ENCODE measurements around the gene SUV39H2. TPM values are rescaled to one million over a fixed set of nuclear protein-coding genes. Genes with fewer than 3 reads are reported as not detected.

SUV39H2 gene
- total and polyA plus RNA-seq, 4 donors: 2.6 to 7.7 (median 5.4) TPM

- peaks cover 29 to 66% (median 42%) of the 10 kb centered on the region in 4 donors for H3K36me3 ChIP-seq (ENCODE audit: control insufficient read depth in 4 of 4, insufficient read depth in 4 of 4, low read length in 4 of 4)
- no peak overlapping the region for H3K4me3 ChIP-seq
- no peak overlapping the region for H3K9ac ChIP-seq (ENCODE audit: insufficient read depth in 1 of 2, low read length in 2 of 2)
- ATAC-seq (ENCODE audit: insufficient read depth, low FRiP score) (no peak), DNase-seq (no peak)
- H3K4me1 ChIP-seq (ENCODE audit: control insufficient read depth in 5 of 5, insufficient read depth in 5 of 5, low read length in 5 of 5): no peaks in the 10 kb centered on the region
- H3K9me3 ChIP-seq (ENCODE audit: control insufficient read depth in 4 of 4, insufficient read depth in 3 of 4, low read length in 3 of 4): peaks cover 0 to 22% (median 3%) of the 10 kb centered on the region in 4 donors
- no peak for TF ChIP-seq CTCF (IDR thresholded peaks at IDR 0.05; ENCODE audit: control extremely low read depth, extremely low read depth)
- H3K27me3 ChIP-seq (ENCODE audit: control insufficient read depth in 3 of 3, insufficient read depth in 3 of 3, low read length in 2 of 3): no peaks in the 10 kb centered on the region
- 97 to 99% methylated on average over 3 of the region's 3 CpGs for WGBS, 2 donors
- no peak overlapping the region for H3K27ac ChIP-seq (ENCODE audit: low read depth in 1 of 2, low read length in 1 of 2)
Measured at GRCh38 chr10:14917827-14918226, 39.2 kb downstream of the SUV39H2 start.

- Histone ChIP-seq H3K36me3 (ENCODE audit: control insufficient read depth in 4 of 4, insufficient read depth in 4 of 4, low read length in 4 of 4) (peaks cover 29 to 59% (median 46%) of the 10 kb centered on the region in 4 donors), H3K4me3 (no peak overlapping the region), H3K9ac (ENCODE audit: insufficient read depth in 1 of 2, low read length in 2 of 2) (no peak overlapping the region), H3K9me3 (ENCODE audit: control insufficient read depth in 4 of 4, insufficient read depth in 3 of 4, low read length in 3 of 4) (peaks cover 0 to 22% (median 3%) of the 10 kb centered on the region in 4 donors), H3K27me3 (ENCODE audit: control insufficient read depth in 3 of 3, insufficient read depth in 3 of 3, low read length in 2 of 3) (no peaks in the 10 kb centered on the region), H3K27ac (ENCODE audit: low read depth in 1 of 2, low read length in 1 of 2) (no peak overlapping the region), H3K4me1 (ENCODE audit: control insufficient read depth in 5 of 5, insufficient read depth in 5 of 5, low read length in 5 of 5) (no peaks in the 10 kb centered on the region)
- 90 to 98% methylated on average over 3 of the region's 3 CpGs for WGBS, 2 donors
- TF ChIP-seq CTCF (IDR thresholded peaks at IDR 0.05; ENCODE audit: control extremely low read depth, extremely low read depth): no peak
- no peak for ATAC-seq (ENCODE audit: insufficient read depth, low FRiP score)
- DNase-seq: no peak
Measured at GRCh38 chr10:14918964-14919363, 40.3 kb downstream of the SUV39H2 start.

- Histone ChIP-seq H3K4me3 (no peak overlapping the region), H3K9me3 (ENCODE audit: control insufficient read depth in 4 of 4, insufficient read depth in 3 of 4, low read length in 3 of 4) (no peaks in the 10 kb centered on the region), H3K27ac (ENCODE audit: low read depth in 1 of 2, low read length in 1 of 2) (no peak overlapping the region), H3K4me1 (ENCODE audit: control insufficient read depth in 5 of 5, insufficient read depth in 5 of 5, low read length in 5 of 5) (no peaks in the 10 kb centered on the region), H3K36me3 (ENCODE audit: control insufficient read depth in 4 of 4, insufficient read depth in 4 of 4, low read length in 4 of 4) (peaks cover 41 to 49% (median 45%) of the 10 kb centered on the region in 4 donors), H3K27me3 (ENCODE audit: control insufficient read depth in 3 of 3, insufficient read depth in 3 of 3, low read length in 2 of 3) (no peaks in the 10 kb centered on the region), H3K9ac (ENCODE audit: insufficient read depth in 1 of 2, low read length in 2 of 2) (no peak overlapping the region)
- WGBS, 2 donors: 97% methylated on average over 7 of the region's 7 CpGs
- no peak for TF ChIP-seq CTCF (IDR thresholded peaks at IDR 0.05; ENCODE audit: control extremely low read depth, extremely low read depth)
- DNase-seq (no peak), ATAC-seq (ENCODE audit: insufficient read depth, low FRiP score) (no peak)
Measured at GRCh38 chr10:14924013-14924412, 45.3 kb downstream of the SUV39H2 start.

DNA sequence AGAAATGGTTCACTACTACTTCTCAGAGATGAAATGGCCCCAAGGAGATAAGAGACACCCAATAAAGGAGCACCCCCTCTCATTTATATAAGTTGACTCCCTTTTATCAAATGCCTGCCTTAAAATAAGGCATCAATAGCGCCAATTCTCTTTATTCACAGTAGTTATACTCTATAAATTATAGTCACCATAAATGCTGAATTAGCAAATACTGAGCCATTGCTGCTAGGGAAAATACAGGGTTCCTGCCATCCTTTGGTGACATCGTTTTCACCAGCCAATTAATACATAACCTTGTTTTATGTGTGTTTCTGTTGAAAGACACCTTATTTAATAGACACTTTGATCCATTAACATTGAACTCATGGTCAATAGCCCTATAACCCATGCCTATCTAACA, 46.6 kb downstream of the SUV39H2 start:
- Histone ChIP-seq H3K27me3 (ENCODE audit: control insufficient read depth in 3 of 3, insufficient read depth in 3 of 3, low read length in 2 of 3) (no peaks in the 10 kb centered on the region), H3K9ac (ENCODE audit: insufficient read depth in 1 of 2, low read length in 2 of 2) (no peak overlapping the region), H3K9me3 (ENCODE audit: control insufficient read depth in 4 of 4, insufficient read depth in 3 of 4, low read length in 3 of 4) (no peaks in the 10 kb centered on the region), H3K4me1 (ENCODE audit: control insufficient read depth in 5 of 5, insufficient read depth in 5 of 5, low read length in 5 of 5) (no peaks in the 10 kb centered on the region), H3K4me3 (no peak overlapping the region), H3K36me3 (ENCODE audit: control insufficient read depth in 4 of 4, insufficient read depth in 4 of 4, low read length in 4 of 4) (peaks cover 36 to 51% (median 40%) of the 10 kb centered on the region in 4 donors), H3K27ac (ENCODE audit: low read depth in 1 of 2, low read length in 1 of 2) (no peak overlapping the region)
- no peak for ATAC-seq (ENCODE audit: insufficient read depth, low FRiP score)
- DNase-seq: no peak
- no peak for TF ChIP-seq CTCF (IDR thresholded peaks at IDR 0.05; ENCODE audit: control extremely low read depth, extremely low read depth)
- 96 to 99% methylated on average over 2 of the region's 2 CpGs for WGBS, 2 donors

All from lung (tissue), 12 donors.